ENCODE data around the gene ZNF646. TPM values are rescaled to one million over a fixed set of nuclear protein-coding genes. Genes with fewer than 3 reads are reported as not detected.

Gene ZNF646
- total RNA-seq, 1 donor from 2014 or later = 7.5 TPM

- H3K27me3 Mint-ChIP-seq (ENCODE audit: insufficient read depth, low read depth) = peaks cover 10% of the 10 kb centered on the region
- Histone ChIP-seq H3K27ac (no peak overlapping the region), H3K79me2 (ENCODE audit: low read depth) (peaks cover 25% of the 10 kb centered on the region), H3K9me3 (ENCODE audit: low read depth) (no peaks in the 10 kb centered on the region), H3K4me1 (peaks cover 5% of the 10 kb centered on the region), H3K4me2 (no peak overlapping the region), H3K36me3 (no peaks in the 10 kb centered on the region), H3K4me3 (no peak overlapping the region), H2AFZ (replicated peaks) (no peak overlapping the region), H3K9ac (no peak overlapping the region), H3K27me3 (no peaks in the 10 kb centered on the region), H4K20me1 (ENCODE audit: low read depth) (peaks cover 59% of the 10 kb centered on the region), H3F3A (ENCODE audit: low read depth) (peaks cover 3% of the 10 kb centered on the region)
- H3K27ac Mint-ChIP-seq = no peak overlapping the region
- DNase-seq (ENCODE audit: low spot score) = no peak
- no peak for TF ChIP-seq EZH2 (IDR thresholded peaks at IDR 0.05)
- no peaks in the 10 kb centered on the region for H3K9me3 Mint-ChIP-seq
- peaks cover 3% of the 10 kb centered on the region for H3K4me1 Mint-ChIP-seq
- H3K4me3 Mint-ChIP-seq = no peak overlapping the region
- H3K36me3 Mint-ChIP-seq = peaks cover 24% of the 10 kb centered on the region
These were observed 5.9 kb downstream of the ZNF646 start for GRCh38 chr16:31080035-31080629.

- no peak for DNase-seq (ENCODE audit: low spot score)
- H3K4me2 ChIP-seq = no peak overlapping the region
- peaks cover 63% of the 10 kb centered on the region for H4K20me1 ChIP-seq (ENCODE audit: low read depth)
- Mint-ChIP-seq H3K27ac (no peak overlapping the region), H3K9me3 (no peaks in the 10 kb centered on the region), H3K4me3 (peak overlapping the region; percentile 60), H3K4me1 (peaks cover 3% of the 10 kb centered on the region), H3K36me3 (peaks cover 24% of the 10 kb centered on the region), H3K27me3 (ENCODE audit: insufficient read depth, low read depth) (peaks cover 10% of the 10 kb centered on the region)
- no peak overlapping the region for H3K9ac ChIP-seq
- peaks cover 18% of the 10 kb centered on the region for H3K79me2 ChIP-seq (ENCODE audit: low read depth)
- H2AFZ ChIP-seq (replicated peaks) = no peak overlapping the region
- no peaks in the 10 kb centered on the region for H3K36me3 ChIP-seq
- no peak overlapping the region for H3K4me3 ChIP-seq
- no peaks in the 10 kb centered on the region for H3K4me1 ChIP-seq
- H3K27me3 ChIP-seq = no peaks in the 10 kb centered on the region
- no peak for TF ChIP-seq EZH2phosphoT487 (IDR thresholded peaks at IDR 0.05)
- no peak for TF ChIP-seq CTCF (IDR thresholded peaks at IDR 0.05)
- TF ChIP-seq EZH2 (IDR thresholded peaks at IDR 0.05) = no peak
- H3F3A ChIP-seq (ENCODE audit: low read depth) = no peaks in the 10 kb centered on the region
- no peak overlapping the region for H3K27ac ChIP-seq
- no peaks in the 10 kb centered on the region for H3K9me3 ChIP-seq (ENCODE audit: low read depth)
These were observed 6.7 kb downstream of the ZNF646 start for GRCh38 chr16:31080756-31081419.

GRCh38 chr16:31081428-31082351 lies 7.5 kb downstream of the ZNF646 start:
- Histone ChIP-seq H3K27ac (no peak overlapping the region), H3K4me3 (no peak overlapping the region), H2AFZ (replicated peaks) (no peak overlapping the region), H4K20me1 (ENCODE audit: low read depth) (peaks cover 68% of the 10 kb centered on the region), H3F3A (ENCODE audit: low read depth) (no peaks in the 10 kb centered on the region), H3K9me3 (ENCODE audit: low read depth) (no peaks in the 10 kb centered on the region), H3K36me3 (no peaks in the 10 kb centered on the region), H3K4me2 (no peak overlapping the region), H3K9ac (no peak overlapping the region), H3K4me1 (no peaks in the 10 kb centered on the region), H3K79me2 (ENCODE audit: low read depth) (peaks cover 10% of the 10 kb centered on the region), H3K27me3 (no peaks in the 10 kb centered on the region)
- TF ChIP-seq EZH2phosphoT487 (IDR thresholded peaks at IDR 0.05) (no peak), CTCF (IDR thresholded peaks at IDR 0.05) (no peak), EZH2 (IDR thresholded peaks at IDR 0.05) (no peak)
- H3K4me1 Mint-ChIP-seq = peaks cover 3% of the 10 kb centered on the region
- no peaks in the 10 kb centered on the region for H3K9me3 Mint-ChIP-seq
- DNase-seq (ENCODE audit: low spot score) = no peak
- no peak overlapping the region for H3K27ac Mint-ChIP-seq
- H3K36me3 Mint-ChIP-seq = peaks cover 24% of the 10 kb centered on the region
- H3K27me3 Mint-ChIP-seq (ENCODE audit: insufficient read depth, low read depth) = peaks cover 12% of the 10 kb centered on the region
- peak overlapping the region; percentile 26 for H3K4me3 Mint-ChIP-seq

Measured in neural progenitor cell (in vitro differentiated cells).